Measurements from ENCODE around the gene PHAF1.
"Not testable (repeated sequence)": the region's sequence is repeated elsewhere in the genome, so short reads cannot be mapped to it uniquely, and the experiment has no call there.

PHAF1 gene

GRCh38 chr16:67104845-67105244 lies 4.9 kb upstream of the PHAF1 start:
- DNase-seq (ENCODE audit: low read depth) = no peak

GRCh38 chr16:67105246-67105645 lies 4.5 kb upstream of the PHAF1 start:
- DNase-seq (ENCODE audit: low read depth) = no peak

DNA sequence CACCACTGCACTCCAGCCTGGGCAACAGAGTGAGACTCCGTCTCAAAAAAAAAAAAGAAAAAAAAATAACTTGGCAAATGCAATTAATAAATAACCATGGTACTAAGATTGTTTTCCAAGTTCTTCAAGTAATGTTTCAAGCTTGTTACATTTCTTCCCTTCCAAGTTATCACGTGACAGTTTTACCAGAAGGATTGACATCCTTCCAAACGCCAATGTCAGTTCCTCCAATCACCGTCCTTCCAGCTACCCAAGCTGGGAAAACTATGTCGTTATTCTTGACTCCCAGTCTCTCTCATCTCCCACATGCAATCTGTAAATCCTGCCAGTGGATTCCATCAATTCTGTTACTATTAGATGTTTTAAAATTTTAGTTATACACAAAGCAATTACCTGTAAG lies 3.9 kb upstream of the PHAF1 start:
- DNase-seq (ENCODE audit: low read depth) = no peak

DNA sequence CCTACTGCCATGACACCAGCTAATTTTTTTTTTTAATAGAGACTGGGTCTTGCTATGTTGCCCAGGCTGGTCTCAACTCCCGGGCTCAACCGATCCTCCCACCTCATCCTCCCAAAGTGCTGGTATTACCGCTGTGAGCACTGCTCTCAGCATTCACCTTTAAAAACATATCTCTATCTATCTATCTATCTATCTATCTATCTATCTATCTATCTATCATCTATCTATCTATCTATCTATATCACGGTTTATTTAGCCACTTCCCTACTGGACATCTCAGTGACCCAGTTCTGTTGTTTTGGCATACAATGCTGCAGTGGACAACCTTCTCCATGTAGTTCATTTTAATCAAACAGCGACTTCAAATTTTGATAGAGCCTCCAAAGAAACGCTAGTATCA lies 1.3 kb upstream of the PHAF1 start:
- no peak for DNase-seq (ENCODE audit: low read depth)

- no peak for DNase-seq (ENCODE audit: low read depth)
Observed at GRCh38 chr16:67108931-67109406, 772 bp upstream of the PHAF1 start.

DNA sequence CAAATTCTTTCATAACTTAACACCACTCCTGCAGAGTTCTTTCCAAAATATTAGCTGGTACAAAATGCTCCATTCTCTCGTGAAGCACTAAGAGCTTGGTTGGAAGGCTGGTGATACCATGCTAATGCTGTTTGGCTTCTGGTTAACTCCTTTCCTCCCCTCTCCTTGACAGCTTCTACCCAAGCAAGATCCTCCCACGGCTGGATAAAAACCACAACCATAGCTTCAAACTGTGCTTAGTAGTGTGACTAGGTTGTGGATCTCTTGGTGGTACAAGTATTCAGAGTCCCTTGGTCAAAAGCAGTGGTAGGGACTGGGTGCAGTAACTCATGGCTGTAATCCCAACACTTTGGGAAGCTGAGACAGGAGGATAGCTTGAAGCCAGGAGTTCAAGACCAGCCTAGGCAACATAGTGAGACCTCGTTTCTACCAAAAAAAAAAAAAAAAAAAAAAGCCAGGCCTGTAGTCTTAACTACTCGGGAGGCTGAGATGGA lies 2.3 kb downstream of the PHAF1 start:
- DNase-seq (ENCODE audit: low read depth) = no peak

DNA sequence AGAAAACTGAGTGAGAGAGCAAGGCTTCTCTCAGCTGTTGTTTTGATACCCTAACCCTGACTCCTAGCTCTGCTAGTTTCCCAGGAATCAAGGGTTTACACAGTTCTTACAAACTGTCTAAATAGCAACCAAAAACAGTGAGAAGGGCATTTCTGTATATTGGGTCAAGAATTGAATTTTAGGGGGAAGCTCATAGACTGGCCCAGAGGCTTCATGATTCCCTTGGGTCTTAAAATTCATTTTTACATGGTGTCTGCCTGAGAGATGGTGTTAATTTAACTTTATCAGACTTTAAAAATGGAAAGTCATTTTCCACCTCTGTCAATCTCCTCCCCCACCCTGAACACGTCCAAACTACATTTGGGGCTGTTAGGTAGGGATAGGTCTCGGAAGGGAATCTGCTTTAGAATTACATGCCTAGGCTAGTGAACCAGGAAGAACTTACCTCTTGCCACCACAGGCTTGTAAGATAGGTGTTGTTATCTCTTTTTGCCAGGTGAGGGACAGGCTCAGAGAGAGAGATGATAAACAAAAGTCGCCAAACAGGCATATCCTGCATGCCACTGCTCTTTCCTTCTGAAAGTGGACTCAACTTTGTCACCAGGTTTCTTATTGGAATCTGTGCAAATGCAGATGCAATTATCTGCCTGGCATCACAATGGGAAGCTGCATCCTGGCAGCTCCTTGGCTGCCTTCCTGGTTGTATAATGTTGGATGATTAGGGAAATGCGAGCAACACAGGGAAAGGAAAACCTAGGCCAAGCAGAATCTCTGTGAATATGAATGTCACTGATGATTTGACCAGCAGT lies 3.1 kb downstream of the PHAF1 start:
- DNase-seq (ENCODE audit: low read depth) = no peak

GRCh38 chr16:67114793-67115192 lies 5.1 kb downstream of the PHAF1 start:
- peak; percentile 29 for DNase-seq (ENCODE audit: low read depth)

DNA sequence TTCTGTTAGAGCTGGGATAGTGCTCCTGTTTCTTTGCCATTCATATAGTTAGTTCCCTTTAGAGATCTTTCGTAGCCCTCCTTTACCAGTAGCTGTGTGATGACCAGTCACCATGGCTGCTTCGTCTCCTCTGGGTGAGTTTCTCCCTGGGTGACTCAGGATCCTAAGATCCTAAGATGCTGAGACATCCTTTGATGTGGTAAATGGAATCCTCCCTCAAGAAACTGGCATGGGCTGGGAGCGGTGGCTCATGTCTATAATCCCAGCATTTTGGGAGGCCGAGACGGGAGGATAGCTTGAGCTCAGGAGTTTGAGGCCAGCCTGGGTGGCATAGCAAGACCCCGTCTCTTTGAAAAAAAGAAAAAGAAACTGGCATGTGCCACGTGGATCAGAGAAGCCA lies 5.9 kb downstream of the PHAF1 start:
- DNase-seq (ENCODE audit: low read depth) = peak; percentile 92

DNA sequence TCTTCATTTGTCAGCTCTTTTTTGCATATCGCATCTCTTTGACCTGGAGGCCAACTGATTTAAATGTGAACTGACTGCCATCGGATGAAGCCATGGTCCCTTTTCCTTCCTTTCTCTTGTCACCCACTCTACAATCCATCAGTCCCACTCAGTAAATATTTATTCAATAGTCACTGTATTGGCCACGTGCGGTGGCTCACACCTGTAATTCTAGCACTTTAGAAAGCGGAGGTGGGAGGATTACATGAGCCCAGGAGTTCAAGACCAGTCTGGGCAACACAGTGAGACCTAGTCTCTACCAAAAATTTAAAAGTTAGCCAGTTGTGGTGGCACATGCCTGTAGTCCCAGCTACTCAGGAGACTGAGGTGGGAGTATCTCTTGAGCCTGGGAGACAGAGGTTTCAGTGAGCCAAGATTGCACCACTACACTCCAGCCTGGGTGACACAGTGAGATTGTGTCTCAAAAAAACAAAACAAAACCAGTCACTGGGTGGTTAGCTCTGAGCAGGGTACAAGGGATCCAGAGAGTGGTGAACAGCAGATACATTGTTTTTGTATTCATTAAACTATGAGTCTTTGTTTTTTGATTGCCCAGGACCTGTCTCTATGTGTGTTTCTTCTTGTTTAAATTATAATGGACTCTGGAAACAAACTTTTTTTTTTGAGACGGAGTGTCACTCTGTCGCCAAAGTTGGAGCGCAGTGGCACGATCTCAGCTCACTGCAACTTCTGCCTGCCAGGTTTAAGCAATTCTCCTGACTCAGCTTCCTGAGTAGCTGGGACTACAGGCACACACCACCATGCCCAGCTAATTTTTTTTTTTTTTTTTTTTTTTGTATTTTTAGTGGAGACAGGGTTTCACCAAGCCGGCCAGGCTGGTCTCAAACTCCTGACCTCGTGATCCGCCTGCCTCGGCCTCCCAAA lies 6.9 kb downstream of the PHAF1 start:
- no peak for DNase-seq (ENCODE audit: low read depth)

- no peak for DNase-seq (ENCODE audit: low read depth)
Observed at GRCh38 chr16:67117716-67118115, 8.0 kb downstream of the PHAF1 start.

GRCh38 chr16:67120025-67120424 lies 10.3 kb downstream of the PHAF1 start:
- no peak for DNase-seq (ENCODE audit: low read depth)

DNA sequence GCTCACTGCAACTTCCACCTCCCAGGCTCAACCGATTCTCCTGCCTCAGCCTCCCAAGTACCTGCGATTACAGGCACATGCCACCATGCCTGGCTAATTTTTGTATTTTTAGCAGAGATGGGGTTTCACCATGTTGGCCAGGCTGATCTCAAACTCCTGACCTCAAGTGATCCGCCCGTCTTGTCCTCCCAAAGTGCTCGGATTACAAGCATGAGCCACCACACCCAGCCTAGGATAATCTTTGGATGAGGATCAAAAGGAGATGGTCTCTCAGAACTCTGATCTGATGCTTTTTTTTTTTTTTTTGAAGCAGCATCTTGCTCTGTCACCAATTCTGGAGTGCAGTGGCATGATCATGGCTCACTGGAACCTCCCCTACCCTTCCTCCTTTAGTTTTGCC lies 13.1 kb downstream of the PHAF1 start:
- not testable (repeated sequence) for DNase-seq (ENCODE audit: low read depth)

DNA sequence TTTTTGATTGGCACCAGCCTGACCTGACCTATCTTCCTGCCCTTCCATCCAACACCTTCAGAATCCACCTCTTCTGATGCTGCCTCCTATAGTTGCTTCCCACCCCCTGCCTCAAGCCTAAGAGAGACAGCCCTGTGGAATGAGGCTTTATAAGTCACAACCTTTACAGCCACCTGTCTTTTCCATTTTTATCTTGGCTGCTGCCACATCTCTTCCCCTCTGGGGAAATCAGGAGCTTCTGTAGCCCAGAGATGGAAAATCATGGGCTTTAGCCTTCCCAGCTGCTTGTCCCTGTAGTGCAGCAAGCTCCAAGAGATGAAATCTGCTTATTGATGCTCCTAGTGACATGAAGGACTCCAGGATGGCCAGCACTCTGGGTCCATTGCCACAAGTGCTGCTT lies 18.7 kb downstream of the PHAF1 start:
- DNase-seq (ENCODE audit: low read depth) = no peak

DNA sequence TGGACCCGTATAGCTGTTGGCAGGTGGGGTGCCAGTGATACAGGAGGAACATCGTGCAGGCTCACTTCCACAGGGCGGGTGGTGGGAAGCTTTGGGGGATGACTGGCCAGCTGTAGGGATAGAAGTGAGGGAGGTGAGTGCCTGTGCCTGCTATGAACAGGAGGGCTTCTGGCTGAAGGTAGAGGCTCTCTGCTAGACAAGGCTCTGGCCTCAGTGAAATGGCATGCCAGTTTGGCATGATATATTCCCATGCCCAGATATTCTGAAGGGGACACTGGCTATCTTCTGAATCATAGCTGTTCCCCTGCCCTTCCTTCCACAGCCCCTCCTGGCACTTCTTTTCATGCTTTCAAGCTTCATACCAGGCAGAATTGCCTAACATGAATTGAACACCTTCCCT lies 19.1 kb downstream of the PHAF1 start:
- no peak for DNase-seq (ENCODE audit: low read depth)

- DNase-seq (ENCODE audit: low read depth) = no peak
Observed at GRCh38 chr16:67129422-67129821, 19.7 kb downstream of the PHAF1 start.

- DNase-seq (ENCODE audit: low read depth) = no peak
Observed at GRCh38 chr16:67137605-67138004, 27.9 kb downstream of the PHAF1 start.

- DNase-seq (ENCODE audit: low read depth) = no peak
Observed at GRCh38 chr16:67141391-67141790, 31.6 kb downstream of the PHAF1 start.

- no peak for DNase-seq (ENCODE audit: low read depth)
Observed at GRCh38 chr16:67142342-67142741, 32.6 kb downstream of the PHAF1 start.

DNA sequence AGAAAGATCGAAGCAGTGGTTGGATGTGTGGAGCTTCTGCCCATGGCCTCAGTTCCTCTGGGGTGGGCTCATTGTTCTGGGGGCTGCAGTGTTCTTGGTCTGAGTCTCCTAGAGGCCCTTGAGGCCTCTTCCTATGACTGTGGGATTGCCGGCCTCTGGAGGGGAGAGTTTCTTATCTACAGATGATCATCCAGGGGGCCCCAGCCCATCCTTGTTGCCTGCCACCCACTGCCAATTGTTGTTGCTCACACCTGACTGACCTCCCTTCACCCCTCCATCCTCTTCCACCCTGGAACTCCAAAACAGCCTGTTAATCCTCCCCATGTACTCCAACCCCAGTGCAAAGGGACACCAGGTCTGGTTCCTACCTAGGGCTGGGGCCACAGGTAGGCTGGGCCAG lies 35.2 kb downstream of the PHAF1 start:
- no peak for DNase-seq (ENCODE audit: low read depth)

GRCh38 chr16:67145746-67146145 lies 36.0 kb downstream of the PHAF1 start:
- DNase-seq (ENCODE audit: low read depth) = no peak

GRCh38 chr16:67146523-67147357 lies 37.0 kb downstream of the PHAF1 start:
- DNase-seq (ENCODE audit: low read depth) = no peak

Data from EH (cell line).